Activated naive CD4-positive, alpha-beta T cell treated with anti-CD3 and anti-CD28 coated beads, Interleukin-2, amount 10 ng/mL, durations not matched to agents 5 hours and 36 hours (primary cell): ENCODE measurements around the gene DNAJC17. TPM values are rescaled to one million over a fixed set of nuclear protein-coding genes. Genes with fewer than 3 reads are reported as not detected.

ENCODE experiments used
- total RNA-seq, 2 experiments: library from RNA; stranded (reverse); gene quantifications; one replicate each; pipeline ENCODE4 v1.2.3, GENCODE V29; 2021

DNAJC17 gene, protein sequence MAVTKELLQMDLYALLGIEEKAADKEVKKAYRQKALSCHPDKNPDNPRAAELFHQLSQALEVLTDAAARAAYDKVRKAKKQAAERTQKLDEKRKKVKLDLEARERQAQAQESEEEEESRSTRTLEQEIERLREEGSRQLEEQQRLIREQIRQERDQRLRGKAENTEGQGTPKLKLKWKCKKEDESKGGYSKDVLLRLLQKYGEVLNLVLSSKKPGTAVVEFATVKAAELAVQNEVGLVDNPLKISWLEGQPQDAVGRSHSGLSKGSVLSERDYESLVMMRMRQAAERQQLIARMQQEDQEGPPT
- 10 to 100 TPM; 43.8 to 44.3 TPM for total RNA-seq

DNA sequence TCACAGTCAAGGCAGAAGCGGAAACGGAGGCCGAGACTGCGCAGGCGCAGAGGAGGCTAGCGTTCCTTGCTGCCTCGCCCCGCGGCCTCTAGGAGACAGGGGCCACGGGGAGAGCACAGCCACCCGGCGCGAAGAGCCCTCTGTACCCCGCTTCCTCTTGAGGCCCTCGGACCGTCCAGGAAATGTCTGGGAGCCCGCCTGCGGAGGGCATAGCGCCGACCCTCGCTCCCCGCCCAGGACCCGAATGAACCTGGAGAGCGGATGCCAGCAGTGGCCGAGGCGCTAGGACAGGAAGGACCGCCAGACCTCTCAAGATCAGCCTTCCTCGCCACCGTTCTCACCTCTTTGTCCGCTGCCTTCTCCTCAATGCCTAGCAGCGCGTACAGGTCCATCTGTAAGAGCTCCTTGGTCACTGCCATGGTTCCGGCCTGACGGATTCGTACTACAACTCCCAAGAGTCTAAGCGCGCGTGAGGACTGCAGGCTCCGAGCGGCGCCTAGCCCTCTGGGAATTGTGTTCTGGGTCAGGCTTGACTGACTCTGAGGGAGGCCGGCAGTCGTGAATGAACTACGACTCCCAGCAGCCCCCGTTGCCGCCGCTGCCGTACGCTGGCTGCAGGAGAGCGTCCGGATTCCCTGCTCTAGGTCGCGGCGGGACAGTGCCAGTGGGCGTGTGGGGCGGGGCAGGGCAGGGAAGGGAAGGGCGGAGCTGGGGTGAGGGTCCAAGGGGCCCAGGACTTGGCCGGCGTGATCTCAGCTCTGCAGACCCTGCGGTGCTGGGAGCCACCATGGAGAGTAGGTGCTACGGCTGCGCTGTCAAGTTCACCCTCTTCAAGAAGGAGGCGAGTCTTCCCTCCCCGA, at the start of gene DNAJC17, which contains the start of gene ZFYVE19:
Gene DNAJC17, minus strand, starts transcription at position 446 of the 860 bp plus-strand sequence. Its CDS starts 27 bp downstream, at position 419.
Gene ZFYVE19, plus strand, starts transcription at position 62 of the 860 bp plus-strand sequence. Its CDS starts 501 bp downstream, at position 563.

DNA sequence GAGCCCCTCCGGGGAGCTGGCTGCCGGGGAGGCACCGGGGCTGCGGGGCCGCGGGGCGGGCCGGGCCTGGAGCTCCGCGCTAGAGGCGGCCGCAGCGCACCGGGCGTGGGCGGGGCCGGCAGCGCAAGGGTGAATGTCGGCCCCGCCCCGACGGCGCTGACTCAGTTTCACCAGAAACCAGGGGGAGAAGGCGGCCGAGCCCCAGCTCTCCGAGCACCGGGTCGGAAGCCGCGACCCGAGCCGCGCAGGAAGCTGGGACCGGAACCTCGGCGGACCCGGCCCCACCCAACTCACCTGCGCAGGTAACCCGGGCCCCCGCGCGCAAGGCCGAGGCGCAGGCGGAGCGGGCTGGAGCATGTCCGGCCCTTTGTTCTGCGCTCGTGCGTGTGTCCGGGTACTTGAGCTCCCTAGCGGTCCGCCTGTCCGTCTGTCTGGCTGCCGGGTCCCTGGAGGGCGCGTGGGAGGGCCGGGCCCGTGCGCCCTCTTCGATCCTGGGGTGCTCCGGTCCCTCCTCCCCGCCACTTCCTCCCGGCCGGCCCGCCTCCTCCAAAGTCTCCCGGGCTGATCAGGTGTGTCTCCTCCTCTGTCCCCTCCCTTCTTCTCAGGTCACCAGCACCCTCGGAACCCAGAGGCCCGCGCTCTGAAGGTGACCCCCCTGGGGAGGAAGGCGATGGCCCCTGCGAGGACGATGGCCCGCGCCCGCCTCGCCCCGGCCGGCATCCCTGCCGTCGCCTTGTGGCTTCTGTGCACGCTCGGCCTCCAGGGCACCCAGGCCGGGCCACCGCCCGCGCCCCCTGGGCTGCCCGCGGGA, 36.8 kb upstream of the DNAJC17 start, which contains the start of gene SPINT1:
Gene SPINT1, plus strand, starts transcription at position 164 of the 811 bp plus-strand sequence. Its CDS starts 507 bp downstream, at position 671.

DNA sequence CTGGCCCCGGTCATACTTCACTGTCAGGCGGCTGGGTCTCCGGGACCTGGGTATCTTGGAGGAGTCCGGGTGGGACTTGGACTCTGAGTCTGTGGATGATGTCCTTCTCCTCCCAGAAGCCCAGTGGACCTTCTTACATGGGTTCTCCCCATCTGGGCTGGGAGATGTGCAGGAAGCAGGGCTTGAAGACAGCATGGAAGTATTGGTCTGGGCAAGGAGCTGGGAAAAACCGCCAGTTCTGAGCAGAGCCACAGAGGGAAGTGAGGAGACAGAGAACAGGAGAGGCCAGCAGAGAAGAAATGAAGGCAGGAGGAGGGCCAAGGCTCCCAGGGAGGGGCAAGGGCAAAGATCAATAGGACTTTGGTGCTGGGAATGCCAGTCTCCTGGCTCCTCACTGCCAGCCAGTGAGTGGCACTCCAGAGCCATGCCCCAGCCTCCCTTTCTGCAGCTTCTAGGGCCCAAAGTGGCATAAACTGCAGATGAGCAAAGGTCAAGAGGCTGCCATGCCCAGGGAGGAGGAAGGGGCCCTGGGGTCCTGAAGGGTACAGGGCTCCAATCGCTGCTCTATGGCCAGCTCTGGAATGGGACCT, 21.3 kb upstream of the DNAJC17 start, which contains the start of gene PPP1R14D:
Gene PPP1R14D, minus strand, starts transcription at position 262 of the 590 bp plus-strand sequence. Its CDS starts 67 bp downstream, at position 195.

DNA sequence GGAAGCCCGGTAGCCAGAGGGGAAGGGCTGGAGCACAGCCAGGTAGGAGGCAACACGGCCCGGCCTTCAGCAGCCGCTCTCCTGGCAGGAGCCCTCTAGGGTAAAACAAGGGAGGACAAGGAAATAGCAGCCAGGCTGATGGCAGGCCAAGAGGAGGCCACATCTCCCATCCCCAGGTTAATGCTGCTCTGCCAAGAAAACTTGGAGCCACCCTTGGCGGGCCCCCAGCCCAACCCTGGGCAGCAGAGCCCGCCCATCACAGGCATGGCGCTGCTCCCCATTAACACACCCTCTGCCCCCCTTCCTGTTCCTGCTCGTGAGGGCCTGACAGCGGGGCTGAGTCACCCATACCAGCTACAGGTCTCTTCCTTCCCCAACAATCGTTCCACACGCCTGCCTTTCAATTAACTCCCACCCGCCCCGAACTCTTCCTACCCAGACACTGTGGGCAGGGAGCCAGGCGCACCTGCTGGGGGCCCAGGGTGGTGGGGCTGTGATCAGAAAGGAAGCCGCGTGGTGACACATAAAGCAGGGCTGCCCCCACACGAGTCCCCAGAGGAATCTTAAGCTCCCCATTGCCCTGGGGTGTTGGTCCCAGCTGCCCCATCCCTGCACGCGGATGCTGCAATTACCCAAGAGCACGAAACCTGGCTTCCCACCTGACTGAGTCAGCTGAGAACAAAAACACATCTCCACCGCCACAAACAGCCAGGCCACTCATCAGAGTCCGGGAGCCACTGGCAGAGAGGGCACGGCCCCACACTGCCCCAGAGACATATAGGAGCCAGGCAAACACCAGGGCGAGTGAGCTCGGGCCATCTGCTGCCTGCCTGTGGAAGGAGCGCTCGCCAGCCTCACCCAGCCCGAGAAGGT, 37.8 kb downstream of the DNAJC17 start, which contains the start of gene C15orf62:
Gene C15orf62, plus strand, starts transcription at position 707 of the 873 bp plus-strand sequence. CDS start 516 bp downstream, outside the sequence.

DNA sequence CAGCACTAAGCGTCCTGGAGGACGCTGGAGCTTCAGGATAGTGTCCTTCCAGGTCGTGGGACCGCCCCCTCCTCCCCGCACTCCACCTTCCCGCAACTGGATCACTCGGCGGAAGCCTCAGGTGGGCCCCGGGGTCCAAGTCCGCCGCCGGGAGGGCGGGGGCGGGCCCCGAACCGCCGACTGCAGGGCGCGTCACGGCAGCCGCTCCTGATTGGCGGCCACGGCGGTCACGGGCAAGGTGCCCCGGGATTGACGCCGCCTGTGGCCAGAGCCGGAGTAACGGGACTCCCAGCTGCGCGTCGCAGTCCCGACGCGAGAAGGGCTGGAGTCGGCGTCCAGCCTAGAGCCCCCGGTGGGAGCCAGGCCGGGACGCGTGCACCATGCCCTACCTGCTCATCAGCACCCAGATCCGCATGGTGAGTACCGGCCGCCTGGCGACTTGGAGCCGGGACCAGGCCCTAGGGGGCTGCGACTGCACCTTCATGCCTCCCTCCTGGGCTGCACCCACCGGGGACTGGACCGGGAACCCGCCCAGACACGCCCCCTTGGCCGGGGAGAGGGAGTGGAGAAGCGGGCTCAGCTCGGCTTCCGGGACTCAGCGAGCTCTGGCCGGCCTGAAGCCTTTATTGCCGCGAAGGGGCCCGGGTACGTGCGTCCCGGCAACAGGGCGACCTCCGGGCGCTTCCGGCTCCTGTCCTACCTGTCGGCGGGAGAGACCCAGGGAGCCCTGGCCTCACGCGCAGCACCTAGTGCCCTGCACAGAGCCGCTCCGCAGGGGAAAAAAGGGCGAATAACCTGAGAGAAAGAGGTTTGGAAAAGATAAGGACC, 43.3 kb downstream of the DNAJC17 start, which contains the start of gene GCHFR:
Gene GCHFR, plus strand, starts transcription at position 268 of the 828 bp plus-strand sequence. Its CDS starts 113 bp downstream, at position 381.

DNA sequence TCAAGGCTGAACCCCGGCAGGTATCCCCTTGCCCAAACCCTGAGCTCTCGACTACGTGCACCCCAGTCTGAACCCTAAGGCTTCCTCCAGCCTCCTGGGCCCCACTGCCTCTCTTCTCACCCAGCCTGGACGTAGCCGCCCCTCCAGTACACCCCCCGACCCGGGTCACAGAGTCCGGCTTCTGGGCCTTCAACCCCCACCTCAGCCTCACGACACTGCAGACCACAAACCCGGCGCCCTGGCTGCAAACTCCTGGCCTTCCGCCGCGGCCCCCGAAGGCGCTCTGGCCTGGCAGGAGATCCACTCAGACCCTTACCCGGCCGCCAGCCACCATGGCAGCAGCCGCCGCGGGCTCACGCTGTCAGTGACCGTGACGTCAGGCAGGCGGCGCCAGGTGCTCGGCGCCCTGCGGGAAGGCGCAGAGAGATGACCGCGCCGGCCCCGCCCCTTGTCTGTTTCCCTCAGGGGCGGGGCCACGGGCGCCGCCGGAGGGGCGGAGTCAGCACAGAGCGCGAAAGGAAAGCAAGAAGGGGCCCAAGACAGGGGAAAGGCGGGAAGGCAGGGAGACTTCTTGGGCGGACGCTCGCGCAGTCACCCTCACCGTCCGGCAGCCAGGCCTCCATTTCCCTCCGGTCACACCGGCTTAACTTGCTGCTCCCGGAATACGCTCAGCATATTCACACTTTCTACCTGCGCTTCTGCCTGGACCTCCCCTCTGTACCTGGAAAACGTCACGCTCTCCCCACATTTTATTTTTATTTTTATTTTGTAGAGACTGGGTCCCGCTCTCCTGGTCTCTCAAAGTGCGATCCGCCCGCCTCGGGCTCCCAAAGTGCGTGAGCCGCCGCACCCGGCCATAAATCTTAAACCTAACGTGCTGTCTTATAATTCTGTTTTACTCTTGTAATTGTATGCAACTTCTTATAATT, 52.1 kb downstream of the DNAJC17 start, which contains the start of gene RMDN3:
Gene RMDN3, minus strand, starts transcription at position 372 of the 929 bp plus-strand sequence. CDS start 471 bp downstream, outside the sequence.

Other genes with a start within 250 kb of the DNAJC17 start
- 10 to 100 TPM; 24.8 to 30.9 TPM for gene CCDC32, start 242.4 kb downstream of the DNAJC17 start, total RNA-seq
- 10 to 100 TPM; 10.3 to 13.2 TPM for gene RPUSD2, start 238.2 kb downstream of the DNAJC17 start, total RNA-seq
- gene KNL1, start 213.2 kb downstream of the DNAJC17 start, total RNA-seq, result 10 to 100 TPM; 40.6 to 44.1 TPM
- gene RAD51, start 112.3 kb downstream of the DNAJC17 start, total RNA-seq, result 10 to 100 TPM; 44.5 to 48.6 TPM
- 10 to 100 TPM; 28.4 to 30.3 TPM for gene RMDN3, start 52.2 kb downstream of the DNAJC17 start, total RNA-seq
- 10 to 100 TPM; 47.0 to 47.9 TPM for gene GCHFR, start 43.4 kb downstream of the DNAJC17 start, total RNA-seq
- gene C15orf62, start 37.5 kb downstream of the DNAJC17 start, total RNA-seq, result 1 to 10 TPM; 1.5 to 1.8 TPM
- gene ZFYVE19, start 384 bp downstream of the DNAJC17 start, total RNA-seq, result 10 to 100 TPM; 27.2 to 27.9 TPM
- gene PPP1R14D, start 21.2 kb upstream of the DNAJC17 start, total RNA-seq, result not detected
- gene SPINT1, start 36.6 kb upstream of the DNAJC17 start, total RNA-seq, result 1 to 10 TPM; 4.3 to 6.8 TPM
- not detected for gene RHOV, start 66.8 kb upstream of the DNAJC17 start, total RNA-seq
- 10 to 100 TPM; 15.1 to 15.4 TPM for gene VPS18, start 87.0 kb upstream of the DNAJC17 start, total RNA-seq
- not detected for gene DLL4, start 121.9 kb upstream of the DNAJC17 start, total RNA-seq
- 1 to 10 TPM; 5.9 to 7.3 TPM for gene CHAC1, start 146.0 kb upstream of the DNAJC17 start, total RNA-seq